Stomach (tissue), 9 donors: ENCODE measurements around the gene PSD. TPM values are rescaled to one million over a fixed set of nuclear protein-coding genes. Genes with fewer than 3 reads are reported as not detected.

Source experiments
- DNase-seq, 2 donors: peaks; one replicate each; pipeline versions ENCODE4 v3.0.0 to v3.0.0-alpha.2; 2013 to 2019
- H3K27ac ChIP-seq, 5 donors: fragments of 200-600 bp in 4 of 5; sonication (generic) in 4 of 5; one replicate each; pipeline ENCODE4 v1.5.1; 2013 to 2019; ENCODE audit warnings: mild to moderate bottlenecking in 1 of 5, moderate library complexity in 1 of 5
- H3K27me3 ChIP-seq, 3 donors: fragments of 200-600 bp; sonication (generic); one replicate each; pipeline ENCODE4 v1.5.1; 2017 to 2019; ENCODE audit warnings: mixed run types in 1 of 3
- H3K36me3 ChIP-seq, 4 donors: fragments of 200-600 bp; sonication (generic); 1 replicate in 3 of 4; 2 replicates in 1 of 4; pipeline ENCODE4 v1.5.1; 2016 to 2019
- H3K4me1 ChIP-seq, 4 donors: fragments of 200-600 bp; sonication (generic); one replicate each; pipeline ENCODE4 v1.5.1; 2016 to 2019
- H3K4me3 ChIP-seq, 4 donors: fragments of 200-600 bp; sonication (generic) in 3 of 4; one replicate each; pipeline ENCODE4 v1.5.1; 2016 to 2019; ENCODE audit warnings: mild to moderate bottlenecking in 1 of 4
- H3K9me3 ChIP-seq, 4 donors: fragments of 200-600 bp; sonication (generic); one replicate each; pipeline ENCODE4 v1.5.1; 2016 to 2019
- EP300 ChIP-seq: sonication (generic); formaldehyde crosslinking; IDR thresholded peaks from one replicate; pipeline ENCODE4 v1.6.1; 2017; ENCODE audit warnings: antibody characterized with exemption
- POLR2A ChIP-seq, 4 donors: fragments of 450-650 bp; IDR thresholded peaks; one replicate each; pipeline ENCODE4 v1.6.1; 2016; ENCODE audit warnings: antibody characterized with exemption in 4 of 4, control low read depth in 2 of 4, mild to moderate bottlenecking in 1 of 4, moderate library complexity in 1 of 4
- POLR2AphosphoS5 ChIP-seq, 3 donors: sonication (generic); formaldehyde crosslinking; IDR thresholded peaks; one replicate each; pipeline ENCODE4 v1.6.1; 2016; ENCODE audit warnings: antibody characterized with exemption in 3 of 3
- whole genome bisulfite sequencing, 5 donors: extraction: QIAGEN DNeasy Blood & Tissue Kit in 3 of 5; methylation state at CpG; one replicate each; pipeline versions ENCODE4 v1.1.5 to v1.1.7; 2013 to 2018; 5-methylcytosine and 5-hydroxymethylcytosine counted together
- intact Hi-C: fragments of 100-400 bp; cut with DNase I; formaldehyde crosslinking; loops from one replicate; pipeline ENCODE4 v1.15.1; 2023; ENCODE audit warnings: low total_unique reads
- polyA plus RNA-seq, 3 donors: library from polyadenylated mRNA; stranded (reverse); fragments of 200-250 nt; gene quantifications; one replicate each; pipeline ENCODE4 v1.2.3, GENCODE V29; 2013
- total RNA-seq, 5 donors: library from RNA; depleted of rRNA; stranded (reverse); fragments of >200 nt; gene quantifications; one replicate each; pipeline versions ENCODE4 v1.1.0 to v1.2.3, GENCODE V29; 2014 to 2016
- TF ChIP-seq, protein P1 (sequence below), 7 experiments: fragments of 450-650 bp in 4 of 7; fragments of 200-600 bp in 3 of 7; sonication (generic) in 3 of 7; IDR thresholded peaks; one replicate each; pipeline ENCODE4 v1.5.1; 2016 to 2019; ENCODE audit warnings: antibody characterized with exemption in 7 of 7, control low read depth in 2 of 7, mild to moderate bottlenecking in 1 of 7
- donor health status: healthy with polysubstance abuse.
- donor health status: Bipolar disorder and iron deficiency.
- donor health status: healthy.

The PSD gene
- total and polyA plus RNA-seq, 8 donors: 2.2 to 74.7 (median 24.5) TPM

DNA sequence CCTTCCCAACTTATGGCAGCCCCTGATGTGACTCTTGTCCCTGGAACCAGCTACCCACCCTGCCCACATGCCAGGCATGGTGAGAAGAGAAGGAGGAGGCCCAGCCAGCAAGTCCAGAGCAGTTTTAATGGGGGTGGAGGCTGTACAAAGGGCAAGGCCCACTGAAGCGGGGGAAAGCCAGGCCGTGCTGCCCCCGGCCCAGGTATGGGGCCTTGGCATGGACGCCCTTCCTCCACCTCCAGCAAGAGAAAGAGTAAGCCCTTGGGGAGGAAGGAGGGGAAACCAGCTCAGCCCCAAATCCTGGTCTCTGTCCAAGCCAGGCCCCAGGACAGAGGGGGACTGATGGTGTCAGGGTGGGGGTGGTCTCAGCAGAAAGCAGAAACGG lies 16.1 kb downstream of the PSD start:
- intact Hi-C loops: no loop called here
- WGBS, 5 donors: 67 to 88% (median 86%) methylated on average over 1 to 5 of the region's 5 CpGs
- peaks cover 13 to 58% (median 37%) of the 10 kb centered on the region in 4 donors for H3K4me1 ChIP-seq
- H3K27me3 ChIP-seq: peaks cover 0 to 15% (median 6%) of the 10 kb centered on the region in 3 donors
- H3K36me3 ChIP-seq: peaks cover 18 to 49% (median 47%) of the 10 kb centered on the region in 4 donors
- TF ChIP-seq POLR2A (IDR thresholded peaks at IDR 0.05) (no peak), EP300 (no peak), POLR2AphosphoS5 (IDR thresholded peaks at IDR 0.05) (no peak)
- TF ChIP-seq, protein P1, sequence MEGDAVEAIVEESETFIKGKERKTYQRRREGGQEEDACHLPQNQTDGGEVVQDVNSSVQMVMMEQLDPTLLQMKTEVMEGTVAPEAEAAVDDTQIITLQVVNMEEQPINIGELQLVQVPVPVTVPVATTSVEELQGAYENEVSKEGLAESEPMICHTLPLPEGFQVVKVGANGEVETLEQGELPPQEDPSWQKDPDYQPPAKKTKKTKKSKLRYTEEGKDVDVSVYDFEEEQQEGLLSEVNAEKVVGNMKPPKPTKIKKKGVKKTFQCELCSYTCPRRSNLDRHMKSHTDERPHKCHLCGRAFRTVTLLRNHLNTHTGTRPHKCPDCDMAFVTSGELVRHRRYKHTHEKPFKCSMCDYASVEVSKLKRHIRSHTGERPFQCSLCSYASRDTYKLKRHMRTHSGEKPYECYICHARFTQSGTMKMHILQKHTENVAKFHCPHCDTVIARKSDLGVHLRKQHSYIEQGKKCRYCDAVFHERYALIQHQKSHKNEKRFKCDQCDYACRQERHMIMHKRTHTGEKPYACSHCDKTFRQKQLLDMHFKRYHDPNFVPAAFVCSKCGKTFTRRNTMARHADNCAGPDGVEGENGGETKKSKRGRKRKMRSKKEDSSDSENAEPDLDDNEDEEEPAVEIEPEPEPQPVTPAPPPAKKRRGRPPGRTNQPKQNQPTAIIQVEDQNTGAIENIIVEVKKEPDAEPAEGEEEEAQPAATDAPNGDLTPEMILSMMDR (IDR thresholded peaks at IDR 0.05): no peak
- no peak overlapping the region for H3K4me3 ChIP-seq
- no peak for DNase-seq
- H3K9me3 ChIP-seq: no peaks in the 10 kb centered on the region
- H3K27ac ChIP-seq: peak overlapping the region in 2 of 5 donors; percentile 29 to 98

DNA sequence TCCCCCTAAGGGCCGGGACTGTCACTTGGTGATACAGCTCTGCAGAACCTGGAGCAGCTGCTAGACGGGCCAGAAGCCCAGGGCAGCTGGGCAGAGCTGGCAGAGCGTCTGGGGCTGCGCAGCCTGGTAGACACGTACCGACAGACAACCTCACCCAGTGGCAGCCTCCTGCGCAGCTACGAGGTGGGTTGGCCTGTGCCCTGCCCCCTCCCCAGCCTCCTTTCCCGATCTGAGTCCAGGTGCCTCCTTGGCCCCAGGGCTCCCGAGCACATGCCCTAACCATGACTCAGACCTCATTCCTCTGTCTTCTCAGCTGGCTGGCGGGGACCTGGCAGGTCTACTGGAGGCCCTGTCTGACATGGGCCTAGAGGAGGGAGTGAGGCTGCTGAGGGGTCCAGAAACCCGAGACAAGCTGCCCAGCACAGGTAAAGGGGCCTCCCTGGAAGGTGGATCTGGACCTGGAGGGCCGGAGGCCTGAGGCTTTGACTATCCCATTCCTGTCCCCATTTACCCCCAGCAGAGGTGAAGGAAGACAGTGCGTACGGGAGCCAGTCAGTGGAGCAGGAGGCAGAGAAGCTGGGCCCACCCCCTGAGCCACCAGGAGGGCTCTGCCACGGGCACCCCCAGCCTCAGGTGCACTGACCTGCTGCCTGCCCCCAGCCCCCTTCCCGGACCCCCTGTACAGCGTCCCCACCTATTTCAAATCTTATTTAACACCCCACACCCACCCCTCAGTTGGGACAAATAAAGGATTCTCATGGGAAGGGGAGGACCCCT lies 16.7 kb downstream of the PSD start:
- H3K27me3 ChIP-seq: peaks cover 0 to 9% (median 2%) of the 10 kb centered on the region in 3 donors
- H3K4me1 ChIP-seq: peaks cover 17 to 64% (median 43%) of the 10 kb centered on the region in 4 donors
- no peak for TF ChIP-seq POLR2AphosphoS5 (IDR thresholded peaks at IDR 0.05)
- TF ChIP-seq EP300: no peak
- no peak for TF ChIP-seq POLR2A (IDR thresholded peaks at IDR 0.05)
- TF ChIP-seq, protein P1 (IDR thresholded peaks at IDR 0.05): no peak
- H3K9me3 ChIP-seq: no peaks in the 10 kb centered on the region
- peaks cover 18 to 55% (median 52%) of the 10 kb centered on the region in 4 donors for H3K36me3 ChIP-seq
- 81 to 89% (median 83%) methylated on average over 11 to 18 of the region's 18 CpGs for WGBS, 5 donors
- no peak for DNase-seq
- intact Hi-C loops: no loop called here
- peak overlapping the region in 3 of 5 donors; percentile 29 to 98 (median 35) for H3K27ac ChIP-seq
- H3K4me3 ChIP-seq: no peak overlapping the region

DNA sequence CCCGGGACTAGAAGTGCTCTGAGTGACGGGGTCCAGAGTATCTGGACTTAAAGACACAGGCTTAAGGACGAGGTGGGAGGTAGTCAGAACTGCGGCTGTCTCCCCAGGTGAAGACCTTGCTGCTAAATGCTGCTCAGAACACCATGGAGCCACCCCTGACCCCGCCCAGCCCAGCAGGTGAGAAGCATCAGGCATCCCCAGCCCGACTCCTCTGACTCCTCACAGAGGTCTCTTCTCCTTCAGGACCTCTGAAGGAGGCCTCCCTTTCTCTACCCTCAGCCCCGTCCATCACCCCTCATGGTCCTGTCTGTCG lies 17.3 kb downstream of the PSD start:
- intact Hi-C loops: no loop called here
- peaks cover 0 to 5% (median 0%) of the 10 kb centered on the region in 3 donors for H3K27me3 ChIP-seq
- H3K9me3 ChIP-seq: no peaks in the 10 kb centered on the region
- H3K27ac ChIP-seq: peak overlapping the region in 1 of 5 donors; percentile 98
- no peak for DNase-seq
- no peak overlapping the region for H3K4me3 ChIP-seq
- TF ChIP-seq EP300 (no peak), POLR2A (IDR thresholded peaks at IDR 0.05) (no peak), POLR2AphosphoS5 (IDR thresholded peaks at IDR 0.05) (no peak)
- TF ChIP-seq, protein P1 (IDR thresholded peaks at IDR 0.05): no peak
- H3K4me1 ChIP-seq: peaks cover 23 to 70% (median 49%) of the 10 kb centered on the region in 4 donors
- 88 to 97% (median 89%) methylated on average over 7 to 8 of the region's 8 CpGs for WGBS, 5 donors
- peaks cover 18 to 60% (median 55%) of the 10 kb centered on the region in 4 donors for H3K36me3 ChIP-seq

DNA sequence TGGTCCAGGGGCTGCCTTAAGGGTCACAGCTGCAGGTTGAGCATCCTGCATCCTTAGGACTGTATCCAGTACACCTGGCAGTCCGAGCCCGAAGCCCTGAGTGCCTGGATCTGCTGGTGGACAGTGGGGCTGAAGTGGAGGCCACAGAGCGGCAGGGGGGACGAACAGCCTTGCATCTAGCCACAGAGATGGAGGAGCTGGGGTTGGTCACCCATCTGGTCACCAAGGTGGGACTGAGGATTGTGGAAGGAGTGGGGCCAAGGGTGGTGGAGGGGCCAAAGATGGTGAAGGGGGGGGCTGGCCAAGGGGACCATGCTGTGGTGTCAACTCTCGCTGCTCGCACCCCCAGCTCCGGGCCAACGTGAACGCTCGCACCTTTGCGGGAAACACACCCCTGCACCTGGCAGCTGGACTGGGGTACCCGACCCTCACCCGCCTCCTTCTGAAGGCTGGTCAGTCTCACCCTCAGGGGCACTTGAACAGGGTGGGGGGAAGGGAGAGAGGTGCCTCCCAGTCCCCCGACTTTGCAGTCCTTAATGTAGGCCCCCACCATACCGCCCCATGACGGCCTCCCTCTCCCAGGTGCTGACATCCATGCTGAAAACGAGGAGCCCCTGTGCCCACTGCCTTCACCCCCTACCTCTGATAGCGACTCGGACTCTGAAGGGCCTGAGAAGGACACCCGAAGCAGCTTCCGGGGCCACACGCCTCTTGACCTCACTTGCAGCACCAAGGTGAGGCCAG lies 17.8 kb downstream of the PSD start:
- H3K27ac ChIP-seq: peak overlapping the region in 1 of 5 donors; percentile 98

More for the DNA sequence above, 17.8 kb downstream of the PSD start:
- DNase-seq: no peak
- Histone ChIP-seq H3K27me3 (peaks cover 0 to 5% (median 0%) of the 10 kb centered on the region in 3 donors), H3K36me3 (peaks cover 18 to 60% (median 55%) of the 10 kb centered on the region in 4 donors), H3K4me1 (peaks cover 27 to 74% (median 54%) of the 10 kb centered on the region in 4 donors), H3K9me3 (no peaks in the 10 kb centered on the region), H3K4me3 (no peak overlapping the region)
- 90 to 93% (median 92%) methylated on average over 22 of the region's 22 CpGs for WGBS, 5 donors
- TF ChIP-seq, protein P1 (IDR thresholded peaks at IDR 0.05): no peak
- TF ChIP-seq POLR2AphosphoS5 (IDR thresholded peaks at IDR 0.05) (no peak), POLR2A (IDR thresholded peaks at IDR 0.05) (no peak), EP300 (no peak)
- intact Hi-C loops: no loop called here
